GM23248 (cell line): ENCODE data around the gene MPG. TPM values are rescaled to one million over a fixed set of nuclear protein-coding genes. Genes with fewer than 3 reads are reported as not detected.

Experiments
- DNase-seq: peaks from one replicate; pipeline ENCODE4 v3.0.0-alpha.2; 2015
- H2AFZ ChIP-seq: fragments of 200-600 bp; sonication (generic); 2 replicates; pipeline ENCODE4 v1.6.1; 2016; ENCODE audit warnings: antibody characterized with exemption
- H3F3A ChIP-seq: fragments of 200-600 bp; sonication (generic); 2 replicates; pipeline ENCODE4 v1.6.1; 2016; ENCODE audit warnings: mild to moderate bottlenecking, antibody characterized with exemption, mixed run types; ENCODE audit not compliant: insufficient read depth
- H3K27ac ChIP-seq: fragments of 200-600 bp; sonication (generic); 2 replicates; pipeline ENCODE4 v1.5.1; 2016; ENCODE audit warnings: mild to moderate bottlenecking
- H3K27me3 ChIP-seq: fragments of 200-600 bp; sonication (generic); replicated peaks from 2 replicates; pipeline ENCODE4 v1.6.1; 2016; ENCODE audit warnings: mild to moderate bottlenecking; ENCODE audit not compliant: insufficient read depth
- H3K36me3 ChIP-seq: fragments of 200-600 bp; sonication (generic); 2 replicates; pipeline ENCODE4 v1.6.1; 2016; ENCODE audit warnings: low read depth, mild to moderate bottlenecking
- H3K4me1 ChIP-seq: fragments of 200-600 bp; sonication (generic); 2 replicates; pipeline ENCODE4 v1.6.1; 2016; ENCODE audit warnings: mild to moderate bottlenecking; ENCODE audit not compliant: insufficient read depth
- H3K4me2 ChIP-seq: fragments of 200-600 bp; sonication (generic); one replicate; pipeline ENCODE4 v1.6.1; 2016; ENCODE audit warnings: mild to moderate bottlenecking; ENCODE audit not compliant: unreplicated experiment
- H3K4me3 ChIP-seq: fragments of 200-600 bp; sonication (generic); 2 replicates; pipeline ENCODE4 v1.5.1; 2016; ENCODE audit warnings: mild to moderate bottlenecking
- H3K79me2 ChIP-seq: fragments of 200-600 bp; sonication (generic); 2 replicates; pipeline ENCODE4 v1.6.1; 2016; ENCODE audit warnings: mild to moderate bottlenecking; ENCODE audit not compliant: insufficient read depth
- H3K9ac ChIP-seq: fragments of 200-600 bp; sonication (generic); 2 replicates; pipeline ENCODE4 v1.6.1; 2016; ENCODE audit warnings: mild to moderate bottlenecking
- H3K9me2 ChIP-seq: fragments of 200-600 bp; sonication (generic); 2 replicates; pipeline ENCODE4 v1.6.1; 2016; ENCODE audit warnings: mixed run types, mild to moderate bottlenecking, moderate library complexity; ENCODE audit not compliant: insufficient read depth
- H3K9me3 ChIP-seq: fragments of 200-600 bp; sonication (generic); one replicate; pipeline ENCODE4 v1.6.1; 2017; ENCODE audit warnings: low read depth
- H4K20me1 ChIP-seq: fragments of 200-600 bp; sonication (generic); 2 replicates; pipeline ENCODE4 v1.6.0; 2016; ENCODE audit not compliant: insufficient read depth
- EZH2 ChIP-seq: fragments of 200-600 bp; sonication (generic); IDR thresholded peaks from 2 replicates; pipeline ENCODE4 v1.6.1; 2018; ENCODE audit warnings: antibody characterized with exemption, mild to moderate bottlenecking; ENCODE audit not compliant: insufficient read depth, poor library complexity, severe bottlenecking
- EZH2phosphoT487 ChIP-seq: fragments of 200-600 bp; sonication (generic); IDR thresholded peaks from 2 replicates; pipeline ENCODE4 v1.6.1; 2018; ENCODE audit warnings: antibody characterized with exemption, moderate library complexity, mild to moderate bottlenecking, low read depth; ENCODE audit not compliant: insufficient read depth
- WGBS, 2 experiments: methylation state at CpG; one replicate each; pipeline ENCODE4 v1.1.6; 2015 to 2017; ENCODE audit warnings: low lambda C conversion rate in 2 of 2, low coverage in 1 of 2; ENCODE audit errors: missing lambda C conversion rate in 2 of 2; 5-methylcytosine and 5-hydroxymethylcytosine counted together
- in situ Hi-C: fragments of 300-500 bp; cut with MboI; formaldehyde crosslinking; loops from 2 replicates; pipeline ENCODE4 v1.15.0; 2020
- polyA plus RNA-seq: library from polyadenylated mRNA; unstranded; fragments of >200 nt; fragmentation: Nextera tagmentation; extraction: Ambion mirVana; gene quantifications from 2 replicates; pipeline ENCODE4 v1.2.1, GENCODE V29; 2016
- total RNA-seq: library from RNA; depleted of rRNA; stranded (reverse); fragments of >200 nt; shearing (Covaris generic); gene quantifications from 2 replicates; pipeline ENCODE4 v1.2.3, GENCODE V29; 2014

Gene MPG
- total and polyA plus RNA-seq, 2 experiments from 2014 or later = 134 to 222 TPM

GRCh38 chr16:34648-34987 is 43.4 kb upstream of the MPG start:
- Histone ChIP-seq H3K4me1 (no peaks in the 10 kb centered on the region), H3K27ac (no peak overlapping the region), H3K4me3 (no peak overlapping the region), H3F3A (no peaks in the 10 kb centered on the region), H3K79me2 (no peaks in the 10 kb centered on the region), H3K36me3 (no peaks in the 10 kb centered on the region), H3K4me2 (no peak overlapping the region), H3K9me2 (no peaks in the 10 kb centered on the region), H3K9ac (no peak overlapping the region), H3K27me3 (no peaks in the 10 kb centered on the region), H4K20me1 (no peaks in the 10 kb centered on the region), H3K9me3 (no peaks in the 10 kb centered on the region), H2AFZ (no peak overlapping the region)
- in situ Hi-C loops = no loop called here
- 52 to 56% methylated on average over 6 of the region's 6 CpGs for WGBS, 2 experiments
- DNase-seq = no peak
- TF ChIP-seq EZH2 = no peak
- TF ChIP-seq EZH2phosphoT487 = no peak

- Histone ChIP-seq H3K27ac (no peak overlapping the region), H3K4me1 (no peaks in the 10 kb centered on the region), H3K4me3 (no peak overlapping the region), H3K4me2 (no peak overlapping the region), H3K9me2 (no peaks in the 10 kb centered on the region), H2AFZ (no peak overlapping the region), H4K20me1 (no peaks in the 10 kb centered on the region), H3K9ac (no peak overlapping the region), H3F3A (no peaks in the 10 kb centered on the region), H3K27me3 (no peaks in the 10 kb centered on the region), H3K36me3 (no peaks in the 10 kb centered on the region), H3K79me2 (no peaks in the 10 kb centered on the region), H3K9me3 (no peaks in the 10 kb centered on the region)
- TF ChIP-seq EZH2 (no peak), EZH2phosphoT487 (no peak)
- in situ Hi-C loops = no loop called here
- WGBS, 2 experiments = 87 to 91% methylated on average over 11 to 17 of the region's 17 CpGs
- DNase-seq = no peak
Observed at GRCh38 chr16:35011-35677, 42.9 kb upstream of the MPG start.

GRCh38 chr16:35678-36305 is 42.2 kb upstream of the MPG start:
- H3K4me3 ChIP-seq = no peak overlapping the region
- no peaks in the 10 kb centered on the region for H3K27me3 ChIP-seq
- H3K9me3 ChIP-seq = no peaks in the 10 kb centered on the region
- no peak for DNase-seq
- H3K79me2 ChIP-seq = no peaks in the 10 kb centered on the region
- H4K20me1 ChIP-seq = no peaks in the 10 kb centered on the region
- H3K4me2 ChIP-seq = no peak overlapping the region
- 87 to 91% methylated on average over 11 of the region's 11 CpGs for WGBS, 2 experiments
- no peaks in the 10 kb centered on the region for H3K9me2 ChIP-seq
- no peaks in the 10 kb centered on the region for H3K36me3 ChIP-seq
- H2AFZ ChIP-seq = no peak overlapping the region
- in situ Hi-C loops = no loop called here
- H3K9ac ChIP-seq = no peak overlapping the region
- TF ChIP-seq EZH2phosphoT487 (no peak), EZH2 (no peak)
- H3K27ac ChIP-seq = no peak overlapping the region
- no peaks in the 10 kb centered on the region for H3F3A ChIP-seq
- no peaks in the 10 kb centered on the region for H3K4me1 ChIP-seq

DNA sequence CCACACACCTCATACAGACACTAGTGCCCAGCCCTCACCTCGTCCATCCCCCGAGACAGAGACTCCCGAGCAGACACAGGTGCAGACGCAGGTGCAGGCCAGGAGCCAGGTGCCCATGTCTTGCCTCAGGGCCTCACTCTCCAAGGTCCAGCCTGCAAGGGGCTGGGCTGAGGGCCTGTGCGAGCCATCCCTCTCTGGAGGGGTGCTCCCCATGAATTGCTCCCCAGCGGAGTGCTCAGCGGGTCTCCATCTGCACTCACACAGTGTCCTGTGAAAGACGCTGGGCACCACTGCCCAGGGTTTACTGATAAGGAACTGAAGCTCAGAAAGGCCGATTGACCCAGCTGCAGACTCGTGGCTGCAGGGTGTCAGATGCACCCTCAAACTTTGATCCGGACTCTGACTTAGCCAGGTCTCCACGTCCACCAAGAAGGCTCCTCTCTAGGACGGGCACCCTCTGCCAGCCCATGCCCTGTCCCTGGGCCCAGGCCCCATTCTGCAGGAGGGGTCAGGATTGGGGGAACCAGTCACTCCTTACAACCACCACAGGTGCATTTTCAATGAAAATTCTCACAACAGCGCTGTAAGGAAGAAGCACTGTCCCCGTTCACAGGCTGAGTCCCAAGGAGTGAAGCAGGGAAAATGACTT is 41.6 kb upstream of the MPG start:
- H3K9me2 ChIP-seq = no peaks in the 10 kb centered on the region
- TF ChIP-seq EZH2phosphoT487 = no peak
- no peak for TF ChIP-seq EZH2
- H3K79me2 ChIP-seq = no peaks in the 10 kb centered on the region
- DNase-seq = no peak
- no peaks in the 10 kb centered on the region for H4K20me1 ChIP-seq
- H3F3A ChIP-seq = no peaks in the 10 kb centered on the region
- H3K9ac ChIP-seq = no peak overlapping the region
- no peaks in the 10 kb centered on the region for H3K9me3 ChIP-seq
- in situ Hi-C loops = no loop called here
- H3K4me3 ChIP-seq = no peak overlapping the region
- H3K27ac ChIP-seq = no peak overlapping the region
- H2AFZ ChIP-seq = no peak overlapping the region
- no peaks in the 10 kb centered on the region for H3K4me1 ChIP-seq
- WGBS, 2 experiments = 92 to 95% methylated on average over 13 to 15 of the region's 15 CpGs
- H3K4me2 ChIP-seq = no peak overlapping the region
- no peaks in the 10 kb centered on the region for H3K27me3 ChIP-seq
- H3K36me3 ChIP-seq = no peaks in the 10 kb centered on the region
